KMS-11 (cell line): ENCODE results near the gene WBP1L.

ENCODE experiments used
- H2AFZ ChIP-seq: fragments of 200-600 bp; sonication (generic); 2 replicates; pipeline ENCODE4 v1.6.1; 2016; ENCODE audit warnings: antibody characterized with exemption, mixed run types, low read depth
- H3K27ac ChIP-seq: fragments of 200-600 bp; sonication (generic); 2 replicates; pipeline ENCODE4 v1.6.1; 2016; ENCODE audit warnings: mild to moderate bottlenecking, mixed run types
- H3K27me3 ChIP-seq: fragments of 200-600 bp; sonication (generic); 2 replicates; pipeline ENCODE4 v1.6.1; 2017; ENCODE audit warnings: mild to moderate bottlenecking, low read depth, mixed run types, moderate library complexity; ENCODE audit not compliant: insufficient read depth
- H3K36me3 ChIP-seq: fragments of 200-600 bp; sonication (generic); 2 replicates; pipeline ENCODE4 v1.6.1; 2017; ENCODE audit warnings: mild to moderate bottlenecking, mixed run types; ENCODE audit not compliant: insufficient read depth
- H3K4me1 ChIP-seq: fragments of 200-600 bp; sonication (generic); 2 replicates; pipeline ENCODE4 v1.6.1; 2016; ENCODE audit warnings: mild to moderate bottlenecking, low read depth, mixed run types; ENCODE audit not compliant: poor library complexity, severe bottlenecking
- H3K4me2 ChIP-seq: fragments of 200-600 bp; sonication (generic); 2 replicates; pipeline ENCODE4 v1.7.0; 2016; ENCODE audit warnings: mild to moderate bottlenecking, mixed run types
- H3K4me3 ChIP-seq: fragments of 200-600 bp; sonication (generic); IDR thresholded peaks from 2 replicates; pipeline ENCODE4 v1.6.1; 2017; ENCODE audit warnings: low read depth, low read length, mixed read lengths; ENCODE audit not compliant: insufficient read depth
- H3K79me2 ChIP-seq: fragments of 200-600 bp; sonication (generic); 2 replicates; pipeline ENCODE4 v1.6.1; 2016; ENCODE audit warnings: low read depth, mixed run types; ENCODE audit not compliant: insufficient read depth
- H3K9ac ChIP-seq: fragments of 200-600 bp; sonication (generic); 2 replicates; pipeline ENCODE4 v1.6.1; 2016; ENCODE audit warnings: mild to moderate bottlenecking, mixed run types
- H4K20me1 ChIP-seq: fragments of 200-600 bp; sonication (generic); 2 replicates; pipeline ENCODE4 v1.6.1; 2016; ENCODE audit warnings: mild to moderate bottlenecking, mixed run types; ENCODE audit not compliant: insufficient read depth
- TF ChIP-seq, protein P1 (sequence below): fragments of 200-600 bp; sonication (generic); conservative IDR thresholded peaks from 2 replicates; pipeline ENCODE4 v1.6.1; 2017; ENCODE audit warnings: low read depth, mild to moderate bottlenecking, antibody characterized with exemption, low read length, moderate library complexity, mixed read lengths

Gene WBP1L

DNA sequence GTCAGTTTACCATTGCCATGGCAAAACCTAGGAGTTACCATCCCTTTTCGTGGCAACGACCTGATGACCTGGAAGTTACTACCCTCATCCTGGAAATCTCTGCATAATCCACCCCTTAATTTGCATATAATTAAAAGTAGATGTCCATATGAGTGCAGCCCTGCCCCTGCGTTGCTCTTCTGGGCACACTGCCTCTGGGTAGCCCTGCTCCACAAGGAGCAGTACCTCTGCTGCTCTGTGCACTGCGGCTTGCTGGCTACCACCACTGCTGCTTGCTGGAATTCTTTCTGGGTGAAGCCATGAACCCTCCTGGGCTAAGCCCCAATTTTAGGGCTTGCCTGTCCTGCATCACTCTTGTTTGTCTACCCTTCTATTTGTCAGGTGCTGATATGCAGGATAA is 80.9 kb downstream of the WBP1L start:
- Histone ChIP-seq H2AFZ (no peak overlapping the region), H3K27ac (no peak overlapping the region), H3K4me1 (no peaks in the 10 kb centered on the region), H3K9ac (no peak overlapping the region), H3K27me3 (no peaks in the 10 kb centered on the region), H3K36me3 (no peaks in the 10 kb centered on the region), H4K20me1 (no peaks in the 10 kb centered on the region), H3K4me2 (no peak overlapping the region), H3K4me3 (no peak overlapping the region), H3K79me2 (no peaks in the 10 kb centered on the region)
- TF ChIP-seq, protein P1, sequence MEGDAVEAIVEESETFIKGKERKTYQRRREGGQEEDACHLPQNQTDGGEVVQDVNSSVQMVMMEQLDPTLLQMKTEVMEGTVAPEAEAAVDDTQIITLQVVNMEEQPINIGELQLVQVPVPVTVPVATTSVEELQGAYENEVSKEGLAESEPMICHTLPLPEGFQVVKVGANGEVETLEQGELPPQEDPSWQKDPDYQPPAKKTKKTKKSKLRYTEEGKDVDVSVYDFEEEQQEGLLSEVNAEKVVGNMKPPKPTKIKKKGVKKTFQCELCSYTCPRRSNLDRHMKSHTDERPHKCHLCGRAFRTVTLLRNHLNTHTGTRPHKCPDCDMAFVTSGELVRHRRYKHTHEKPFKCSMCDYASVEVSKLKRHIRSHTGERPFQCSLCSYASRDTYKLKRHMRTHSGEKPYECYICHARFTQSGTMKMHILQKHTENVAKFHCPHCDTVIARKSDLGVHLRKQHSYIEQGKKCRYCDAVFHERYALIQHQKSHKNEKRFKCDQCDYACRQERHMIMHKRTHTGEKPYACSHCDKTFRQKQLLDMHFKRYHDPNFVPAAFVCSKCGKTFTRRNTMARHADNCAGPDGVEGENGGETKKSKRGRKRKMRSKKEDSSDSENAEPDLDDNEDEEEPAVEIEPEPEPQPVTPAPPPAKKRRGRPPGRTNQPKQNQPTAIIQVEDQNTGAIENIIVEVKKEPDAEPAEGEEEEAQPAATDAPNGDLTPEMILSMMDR = no peak

DNA sequence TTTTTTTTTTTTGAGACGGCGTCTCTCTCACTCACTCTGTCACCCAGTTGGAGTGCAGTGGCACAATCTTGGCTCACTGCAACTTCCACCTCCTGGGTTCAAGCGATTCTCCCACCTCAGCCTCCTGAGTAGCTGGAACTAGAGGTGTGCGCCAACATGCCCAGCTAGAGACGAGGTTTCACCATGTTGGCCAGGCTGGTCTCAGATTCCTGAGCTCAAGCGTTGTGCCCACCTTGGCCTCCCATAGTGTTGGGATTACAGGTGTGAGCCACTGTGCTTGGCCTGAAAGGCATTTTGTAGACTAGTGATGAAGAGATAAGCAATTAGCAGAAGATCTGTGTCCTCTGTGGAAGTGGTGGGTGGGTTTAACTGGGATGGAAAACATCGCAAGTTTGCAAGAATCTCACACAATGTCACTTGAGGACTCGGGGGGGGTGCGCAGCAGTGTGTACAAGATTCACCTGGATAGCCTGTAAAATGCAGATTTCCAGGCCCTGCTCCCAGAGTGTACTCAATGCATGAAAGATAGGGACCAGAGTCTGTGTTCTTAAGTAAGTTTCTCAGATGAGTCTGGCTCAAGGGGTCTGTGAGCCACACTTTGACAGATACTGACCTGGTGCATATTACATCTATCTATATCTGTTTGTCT is 82.5 kb downstream of the WBP1L start:
- Histone ChIP-seq H3K9ac (no peak overlapping the region), H3K4me3 (no peak overlapping the region), H3K4me1 (no peaks in the 10 kb centered on the region), H3K79me2 (no peaks in the 10 kb centered on the region), H3K4me2 (no peak overlapping the region), H2AFZ (no peak overlapping the region), H4K20me1 (no peaks in the 10 kb centered on the region), H3K27me3 (no peaks in the 10 kb centered on the region), H3K36me3 (no peaks in the 10 kb centered on the region), H3K27ac (no peak overlapping the region)
- TF ChIP-seq, protein P1 = no peak

DNA sequence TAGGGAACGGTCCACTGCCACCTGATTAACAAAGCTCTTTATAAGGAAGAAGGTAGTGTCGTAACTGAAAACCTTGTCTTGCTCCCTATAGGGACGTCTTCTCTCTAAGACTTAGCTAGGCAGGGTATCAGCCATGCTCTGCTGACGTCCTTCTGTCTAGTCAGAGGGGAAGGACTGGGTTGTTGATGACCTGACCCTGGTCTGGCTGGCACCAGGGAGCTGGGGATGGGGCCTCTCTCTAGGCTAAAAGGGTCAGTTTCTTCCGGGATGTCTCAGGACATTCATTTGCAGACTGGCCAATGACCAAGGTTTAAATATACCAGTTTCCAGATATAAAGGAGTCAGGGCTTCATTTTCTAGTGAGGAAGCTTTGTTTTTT is 83.8 kb downstream of the WBP1L start:
- TF ChIP-seq, protein P1 = no peak
- H3K27me3 ChIP-seq = no peaks in the 10 kb centered on the region
- no peaks in the 10 kb centered on the region for H3K36me3 ChIP-seq
- no peaks in the 10 kb centered on the region for H3K4me1 ChIP-seq
- H3K27ac ChIP-seq = no peak overlapping the region
- H3K79me2 ChIP-seq = no peaks in the 10 kb centered on the region
- no peak overlapping the region for H2AFZ ChIP-seq
- no peak overlapping the region for H3K9ac ChIP-seq
- no peak overlapping the region for H3K4me2 ChIP-seq
- H4K20me1 ChIP-seq = no peaks in the 10 kb centered on the region
- H3K4me3 ChIP-seq = no peak overlapping the region

DNA sequence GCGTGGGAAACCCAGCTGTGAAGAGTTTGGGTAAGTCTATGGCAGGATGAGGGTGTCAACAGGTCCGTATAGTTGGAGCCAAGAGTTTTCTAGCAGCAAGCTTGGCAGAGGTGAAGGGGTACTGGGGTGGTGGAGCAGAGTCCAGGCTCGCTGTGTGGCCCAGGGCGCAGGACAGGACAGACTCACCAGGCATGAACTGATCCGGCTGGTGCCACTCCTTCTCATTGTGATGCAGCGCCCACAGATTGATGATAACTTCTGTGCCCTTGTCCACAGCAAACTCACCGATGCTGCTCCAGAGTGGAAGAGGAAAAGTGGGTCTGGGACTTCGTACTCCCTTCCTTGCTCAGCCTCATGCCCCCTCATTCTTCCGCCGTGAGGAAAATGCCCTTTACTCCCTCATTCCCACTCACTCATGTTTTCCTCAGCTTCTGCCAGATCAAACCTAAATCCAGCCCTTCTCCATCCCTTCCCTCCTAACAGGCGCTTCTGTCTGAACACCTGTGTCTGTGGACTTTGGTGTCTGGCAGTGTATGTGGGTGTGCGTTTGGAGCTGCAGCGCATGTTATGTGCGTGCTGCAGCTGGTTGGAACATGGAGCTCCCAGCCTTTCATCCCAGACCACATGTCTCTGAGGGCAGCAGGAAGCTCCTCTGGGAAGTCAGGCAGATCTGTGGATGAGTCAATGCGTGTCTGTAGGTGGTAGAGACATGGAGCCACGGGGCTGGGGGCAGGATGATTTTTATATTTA is 87.7 kb downstream of the WBP1L start:
- Histone ChIP-seq H3K27me3 (no peaks in the 10 kb centered on the region), H3K4me1 (no peaks in the 10 kb centered on the region), H3K9ac (no peak overlapping the region), H3K4me2 (no peak overlapping the region), H3K4me3 (no peak overlapping the region), H3K36me3 (no peaks in the 10 kb centered on the region), H2AFZ (no peak overlapping the region), H4K20me1 (no peaks in the 10 kb centered on the region), H3K27ac (no peak overlapping the region), H3K79me2 (no peaks in the 10 kb centered on the region)
- TF ChIP-seq, protein P1 = no peak
